Lung (tissue), 12 donors: ENCODE measurements around the gene GREM2. TPM values are rescaled to one million over a fixed set of nuclear protein-coding genes. Genes with fewer than 3 reads are reported as not detected.

ENCODE experiments used
- ATAC-seq: fragments of 200-7000 bp; cut with Tn5 transposase; one replicate; pipeline ENCODE4 v1.9.1; 2020; ENCODE audit warnings: moderate number of reproducible peaks; ENCODE audit not compliant: insufficient read depth, low FRiP score
- DNase-seq, 3 donors: peaks; one replicate each; pipeline ENCODE4 v3.0.0-alpha.2; 2013 to 2017
- H3K27ac ChIP-seq, 2 donors: one replicate each; pipeline ENCODE4 v1.5.1; 2013; ENCODE audit warnings: mild to moderate bottlenecking in 2 of 2, moderate library complexity in 2 of 2, control low read depth in 1 of 2, inconsistent platforms in 1 of 2, low read depth in 1 of 2, low read length in 1 of 2
- H3K27me3 ChIP-seq, 3 donors: one replicate each; pipeline ENCODE4 v1.5.1; 2013; ENCODE audit warnings: low read length in 2 of 3; ENCODE audit not compliant: control insufficient read depth in 3 of 3, insufficient read depth in 3 of 3
- H3K36me3 ChIP-seq, 4 donors: one replicate each; pipeline ENCODE4 v1.5.1; 2013; ENCODE audit warnings: low read length in 4 of 4, mild to moderate bottlenecking in 1 of 4, moderate library complexity in 1 of 4; ENCODE audit not compliant: control insufficient read depth in 4 of 4, insufficient read depth in 4 of 4
- H3K4me1 ChIP-seq, 5 donors: one replicate each; pipeline ENCODE4 v1.5.1; 2013; ENCODE audit warnings: low read length in 5 of 5, mild to moderate bottlenecking in 2 of 5, moderate library complexity in 1 of 5; ENCODE audit not compliant: control insufficient read depth in 5 of 5, insufficient read depth in 5 of 5
- H3K4me3 ChIP-seq: one replicate; pipeline ENCODE4 v1.5.1; 2013; ENCODE audit warnings: mild to moderate bottlenecking, control low read depth, moderate library complexity
- H3K9ac ChIP-seq, 2 donors: one replicate each; pipeline ENCODE4 v1.5.1; 2013; ENCODE audit warnings: low read length in 2 of 2, control low read depth in 1 of 2; ENCODE audit not compliant: insufficient read depth in 1 of 2
- H3K9me3 ChIP-seq, 4 donors: one replicate each; pipeline ENCODE4 v1.5.1; 2013; ENCODE audit warnings: low read length in 3 of 4, mild to moderate bottlenecking in 1 of 4, moderate library complexity in 1 of 4; ENCODE audit not compliant: control insufficient read depth in 4 of 4, insufficient read depth in 3 of 4
- CTCF ChIP-seq: IDR thresholded peaks from 2 replicates; pipeline ENCODE4 v1.5.1; 2012; ENCODE audit warnings: mild to moderate bottlenecking; ENCODE audit errors: control extremely low read depth, extremely low read depth
- WGBS, 2 donors: extraction: QIAGEN DNeasy Blood & Tissue Kit; methylation state at CpG; one replicate each; pipeline ENCODE4 v1.1.7; 2013; 5-methylcytosine and 5-hydroxymethylcytosine counted together
- polyA plus RNA-seq, 2 donors: library from polyadenylated mRNA; stranded (reverse); fragments of 200-250 nt; gene quantifications; one replicate each; pipeline ENCODE4 v1.2.1, GENCODE V29; 2013
- total RNA-seq, 2 donors: library from RNA; depleted of rRNA in 1 of 2; stranded (reverse); fragments of >200 nt in 1 of 2; gene quantifications; one replicate each; pipeline ENCODE4 v1.2.1, GENCODE V29; 2014 to 2021
- donor health status: control.
- donor health status: control.
- donor health status: Bipolar disorder and iron deficiency.
- donor health status: healthy.
- donor health status: DM: yes; HTN: yes; CAD: no.

GREM2 gene
- total and polyA plus RNA-seq, 4 donors: 0.47 to 8.8 (median 0.76) TPM

GRCh38 chr1:240501115-240501514, 110.8 kb downstream of the GREM2 start:
- Histone ChIP-seq H3K4me1 (peaks cover 0 to 5% (median 0%) of the 10 kb centered on the region in 5 donors), H3K9me3 (no peaks in the 10 kb centered on the region), H3K9ac (no peak overlapping the region), H3K36me3 (no peaks in the 10 kb centered on the region), H3K27me3 (no peaks in the 10 kb centered on the region), H3K4me3 (no peak overlapping the region), H3K27ac (no peak overlapping the region)
- ATAC-seq (no peak), DNase-seq (no peak)
- no peak for TF ChIP-seq CTCF
- 55 to 64% methylated on average over 2 of the region's 2 CpGs for WGBS, 2 donors

- DNase-seq (no peak), ATAC-seq (no peak)
- Histone ChIP-seq H3K9me3 (no peaks in the 10 kb centered on the region), H3K27ac (no peak overlapping the region), H3K36me3 (no peaks in the 10 kb centered on the region), H3K9ac (no peak overlapping the region), H3K27me3 (no peaks in the 10 kb centered on the region), H3K4me1 (peaks cover 0 to 5% (median 0%) of the 10 kb centered on the region in 5 donors), H3K4me3 (no peak overlapping the region)
- WGBS, 2 donors: 86 to 87% methylated on average over 4 of the region's 4 CpGs
- TF ChIP-seq CTCF: no peak
Measured at GRCh38 chr1:240500647-240501046, 111.3 kb downstream of the GREM2 start.

GRCh38 chr1:240499012-240499411, 112.9 kb downstream of the GREM2 start:
- 52% methylated on average over 2 of the region's 2 CpGs for WGBS, 2 donors
- DNase-seq (no peak), ATAC-seq (no peak)
- Histone ChIP-seq H3K9me3 (no peaks in the 10 kb centered on the region), H3K27ac (no peak overlapping the region), H3K9ac (no peak overlapping the region), H3K27me3 (no peaks in the 10 kb centered on the region), H3K4me3 (no peak overlapping the region), H3K36me3 (no peaks in the 10 kb centered on the region), H3K4me1 (peaks cover 0 to 5% (median 0%) of the 10 kb centered on the region in 5 donors)
- TF ChIP-seq CTCF: no peak

- H3K9me3 ChIP-seq: no peaks in the 10 kb centered on the region
- H3K27ac ChIP-seq: no peak overlapping the region
- no peaks in the 10 kb centered on the region for H3K36me3 ChIP-seq
- peaks cover 0 to 5% (median 0%) of the 10 kb centered on the region in 5 donors for H3K4me1 ChIP-seq
- no peaks in the 10 kb centered on the region for H3K27me3 ChIP-seq
- DNase-seq (no peak), ATAC-seq (no peak)
- no peak overlapping the region for H3K4me3 ChIP-seq
- no peak for TF ChIP-seq CTCF
- no peak overlapping the region for H3K9ac ChIP-seq
- WGBS, 2 donors: 90 to 93% methylated on average over 8 of the region's 8 CpGs
Measured at GRCh38 chr1:240498335-240498734, 113.6 kb downstream of the GREM2 start.
